Esophagus muscularis mucosa (tissue), 3 donors: ENCODE measurements around the gene RFX7.
"Not testable (repeated sequence)": the region's sequence is repeated elsewhere in the genome, so short reads cannot be mapped to it uniquely, and the experiment has no call there.

ENCODE experiments used
- POLR2A ChIP-seq: fragments of 450-650 bp; IDR thresholded peaks from one replicate; pipeline ENCODE4 v1.6.1; 2017; ENCODE audit warnings: antibody characterized with exemption, moderate library complexity, mild to moderate bottlenecking, low read depth
- TF ChIP-seq, protein P1 (sequence below), 3 experiments: fragments of 200-600 bp in 2 of 3; fragments of 450-650 bp in 1 of 3; sonication (generic) in 2 of 3; IDR thresholded peaks; one replicate each; pipeline ENCODE4 v1.5.1; 2017 to 2019; ENCODE audit warnings: antibody characterized with exemption in 3 of 3, mild to moderate bottlenecking in 2 of 3, moderate library complexity in 1 of 3

DNA sequence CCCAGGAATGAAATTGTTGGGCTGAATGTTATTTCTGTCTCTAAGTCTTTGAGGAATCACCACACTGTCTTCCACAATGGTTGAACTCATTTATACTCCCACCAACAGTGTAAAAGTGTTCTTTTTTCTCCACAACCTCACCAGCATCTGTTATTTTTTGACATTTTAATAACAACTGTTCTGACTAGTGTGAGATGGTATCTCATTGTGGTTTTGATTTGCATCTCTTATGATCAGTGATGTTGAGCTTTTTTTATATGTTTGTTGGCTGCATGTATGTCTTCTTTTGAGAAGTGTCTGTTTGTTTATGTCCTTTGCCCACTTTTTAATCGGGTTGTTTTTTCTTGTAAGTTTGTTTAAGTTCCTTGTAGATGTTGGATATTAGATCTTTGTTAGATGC lies 13.6 kb upstream of the RFX7 start:
- TF ChIP-seq POLR2A = not testable (repeated sequence)
- TF ChIP-seq, protein P1, sequence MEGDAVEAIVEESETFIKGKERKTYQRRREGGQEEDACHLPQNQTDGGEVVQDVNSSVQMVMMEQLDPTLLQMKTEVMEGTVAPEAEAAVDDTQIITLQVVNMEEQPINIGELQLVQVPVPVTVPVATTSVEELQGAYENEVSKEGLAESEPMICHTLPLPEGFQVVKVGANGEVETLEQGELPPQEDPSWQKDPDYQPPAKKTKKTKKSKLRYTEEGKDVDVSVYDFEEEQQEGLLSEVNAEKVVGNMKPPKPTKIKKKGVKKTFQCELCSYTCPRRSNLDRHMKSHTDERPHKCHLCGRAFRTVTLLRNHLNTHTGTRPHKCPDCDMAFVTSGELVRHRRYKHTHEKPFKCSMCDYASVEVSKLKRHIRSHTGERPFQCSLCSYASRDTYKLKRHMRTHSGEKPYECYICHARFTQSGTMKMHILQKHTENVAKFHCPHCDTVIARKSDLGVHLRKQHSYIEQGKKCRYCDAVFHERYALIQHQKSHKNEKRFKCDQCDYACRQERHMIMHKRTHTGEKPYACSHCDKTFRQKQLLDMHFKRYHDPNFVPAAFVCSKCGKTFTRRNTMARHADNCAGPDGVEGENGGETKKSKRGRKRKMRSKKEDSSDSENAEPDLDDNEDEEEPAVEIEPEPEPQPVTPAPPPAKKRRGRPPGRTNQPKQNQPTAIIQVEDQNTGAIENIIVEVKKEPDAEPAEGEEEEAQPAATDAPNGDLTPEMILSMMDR (IDR thresholded peaks at IDR 0.05) = not testable (repeated sequence)
